ENCODE data around the gene C2orf49.

C2orf49 gene

GRCh38 chr2:105328281-105329196 lies 8.8 kb upstream of the C2orf49 start:
- Histone ChIP-seq H3K4ac (ENCODE audit: low read length) (peak overlapping the region; percentile 79), H3K4me2 (ENCODE audit: insufficient read depth, low read length, poor library complexity, severe bottlenecking) (peak overlapping the region; percentile 94), H3K4me1 (ENCODE audit: control insufficient read depth in 2 of 2, insufficient read depth in 1 of 2, low read depth in 1 of 2, low read length in 2 of 2) (peaks cover 4 to 19% of the 10 kb centered on the region in 2 donors), H4K91ac (ENCODE audit: low read depth, low read length, poor library complexity) (no peak overlapping the region), H3K4me3 (ENCODE audit: low read length in 2 of 2) (peak overlapping the region; percentile 57 to 77), H3K14ac (ENCODE audit: low read length) (no peak overlapping the region), H3K27ac (replicated peaks; ENCODE audit: low read length) (no peak overlapping the region), H2BK12ac (ENCODE audit: low read length) (peak overlapping the region; percentile 49), H2AFZ (ENCODE audit: low read length) (peak overlapping the region; percentile 70), H3K9ac (ENCODE audit: low read depth, low read length, poor library complexity) (peak overlapping the region; percentile 95), H4K8ac (ENCODE audit: low read depth, low read length) (peak overlapping the region; percentile 76), H2AK5ac (ENCODE audit: low read depth, low read length) (peak overlapping the region; percentile 56), H2BK120ac (ENCODE audit: low read depth, low read length) (peak overlapping the region; percentile 51), H3K23ac (ENCODE audit: low read depth, low read length, poor library complexity) (peak overlapping the region; percentile 75), H2BK15ac (ENCODE audit: low read length) (peak overlapping the region; percentile 47), H3K79me1 (ENCODE audit: low read depth, low read length) (peaks cover 11% of the 10 kb centered on the region), H3K27me3 (ENCODE audit: control insufficient read depth in 3 of 3, insufficient read depth in 3 of 3, low read depth in 1 of 3, low read length in 3 of 3) (no peaks in the 10 kb centered on the region), H3K18ac (ENCODE audit: low read length) (peak overlapping the region; percentile 87), H3K36me3 (replicated peaks in 1 of 2; ENCODE audit: control insufficient read depth in 2 of 2, insufficient read depth in 2 of 2, low read length in 2 of 2) (peaks cover 0 to 4% of the 10 kb centered on the region in 2 donors), H3K9me3 (replicated peaks in 1 of 2; ENCODE audit: control insufficient read depth in 2 of 2, insufficient read depth in 1 of 2, low read depth in 1 of 2, low read length in 2 of 2) (no peaks in the 10 kb centered on the region), H2BK5ac (ENCODE audit: low read length) (no peak overlapping the region)
- DNase-seq (ENCODE audit: low spot score), result no peak
- WGBS, 2 donors (ENCODE audit: extremely low coverage in 2 of 2, insufficient read length in 2 of 2, insufficient replicate concordance in 1 of 2), result no CpG with 5 or more reads among the region's 16 CpGs

- Histone ChIP-seq H2AFZ (ENCODE audit: low read length) (peak overlapping the region; percentile 70), H3K4me2 (ENCODE audit: insufficient read depth, low read length, poor library complexity, severe bottlenecking) (peak overlapping the region; percentile 94), H3K14ac (ENCODE audit: low read length) (peak overlapping the region; percentile 47), H3K36me3 (replicated peaks in 1 of 2; ENCODE audit: control insufficient read depth in 2 of 2, insufficient read depth in 2 of 2, low read length in 2 of 2) (peaks cover 0 to 8% of the 10 kb centered on the region in 2 donors), H3K4me3 (ENCODE audit: low read length in 2 of 2) (peak overlapping the region; percentile 57 to 77), H3K79me1 (ENCODE audit: low read depth, low read length) (peaks cover 11% of the 10 kb centered on the region), H3K9ac (ENCODE audit: low read depth, low read length, poor library complexity) (peak overlapping the region; percentile 95), H3K4me1 (ENCODE audit: control insufficient read depth in 2 of 2, insufficient read depth in 1 of 2, low read depth in 1 of 2, low read length in 2 of 2) (peaks cover 4 to 19% of the 10 kb centered on the region in 2 donors), H2BK15ac (ENCODE audit: low read length) (peak overlapping the region; percentile 47), H3K18ac (ENCODE audit: low read length) (peak overlapping the region; percentile 87), H2AK5ac (ENCODE audit: low read depth, low read length) (peak overlapping the region; percentile 56), H3K4ac (ENCODE audit: low read length) (peak overlapping the region; percentile 79), H3K23ac (ENCODE audit: low read depth, low read length, poor library complexity) (peak overlapping the region; percentile 75), H2BK12ac (ENCODE audit: low read length) (peak overlapping the region; percentile 49), H3K27me3 (ENCODE audit: control insufficient read depth in 3 of 3, insufficient read depth in 3 of 3, low read depth in 1 of 3, low read length in 3 of 3) (no peaks in the 10 kb centered on the region), H4K91ac (ENCODE audit: low read depth, low read length, poor library complexity) (no peak overlapping the region), H3K9me3 (replicated peaks in 1 of 2; ENCODE audit: control insufficient read depth in 2 of 2, insufficient read depth in 1 of 2, low read depth in 1 of 2, low read length in 2 of 2) (no peaks in the 10 kb centered on the region), H3K27ac (replicated peaks; ENCODE audit: low read length) (no peak overlapping the region), H2BK5ac (ENCODE audit: low read length) (no peak overlapping the region), H4K8ac (ENCODE audit: low read depth, low read length) (peak overlapping the region; percentile 76), H2BK120ac (ENCODE audit: low read depth, low read length) (peak overlapping the region; percentile 51)
- WGBS, 2 donors (ENCODE audit: extremely low coverage in 2 of 2, insufficient read length in 2 of 2, insufficient replicate concordance in 1 of 2), result no CpG with 5 or more reads among the region's 17 CpGs
- DNase-seq (ENCODE audit: low spot score), result no peak
These were observed 8.2 kb upstream of the C2orf49 start for GRCh38 chr2:105329197-105329554.

- H2BK12ac ChIP-seq (ENCODE audit: low read length), result peak within 1 kb of the TSS; percentile 49
These were observed 7.5 kb upstream of the C2orf49 start, which contains the start of gene TGFBRAP1 for GRCh38 chr2:105329561-105330495. Gene TGFBRAP1 (minus strand): TSS chr2:105329735. CDS start chr2:105308301, 21,434 bp downstream.

More at GRCh38 chr2:105329561-105330495, 7.5 kb upstream of the C2orf49 start, which contains the start of gene TGFBRAP1:
- H3K4me2 ChIP-seq (ENCODE audit: insufficient read depth, low read length, poor library complexity, severe bottlenecking), result peak within 1 kb of the TSS; percentile 94
- H3K9ac ChIP-seq (ENCODE audit: low read depth, low read length, poor library complexity), result peak within 1 kb of the TSS; percentile 95
- peaks cover 11% of the 10 kb centered on the region for H3K79me1 ChIP-seq (ENCODE audit: low read depth, low read length)
- no peaks in the 10 kb centered on the region for H3K27me3 ChIP-seq (ENCODE audit: control insufficient read depth in 3 of 3, insufficient read depth in 3 of 3, low read depth in 1 of 3, low read length in 3 of 3)
- peak within 1 kb of the TSS; percentile 49 for H3K14ac ChIP-seq (ENCODE audit: low read length)
- peak within 1 kb of the TSS; percentile 56 for H2AK5ac ChIP-seq (ENCODE audit: low read depth, low read length)
- H3K27ac ChIP-seq (replicated peaks; ENCODE audit: low read length), result no peak within 1 kb of the TSS
- H3K23ac ChIP-seq (ENCODE audit: low read depth, low read length, poor library complexity), result peak within 1 kb of the TSS; percentile 75
- peak within 1 kb of the TSS; percentile 79 for H3K4ac ChIP-seq (ENCODE audit: low read length)
- peaks cover 0 to 14% of the 10 kb centered on the region in 2 donors for H3K36me3 ChIP-seq (replicated peaks in 1 of 2; ENCODE audit: control insufficient read depth in 2 of 2, insufficient read depth in 2 of 2, low read length in 2 of 2)
- WGBS, 2 donors (ENCODE audit: extremely low coverage in 2 of 2, insufficient read length in 2 of 2, insufficient replicate concordance in 1 of 2), result no CpG with 5 or more reads among the region's 101 CpGs
- peak within 1 kb of the TSS; percentile 47 for H2BK15ac ChIP-seq (ENCODE audit: low read length)
- no peak within 1 kb of the TSS for H2BK5ac ChIP-seq (ENCODE audit: low read length)
- H2AFZ ChIP-seq (ENCODE audit: low read length), result peak within 1 kb of the TSS; percentile 92
- H4K8ac ChIP-seq (ENCODE audit: low read depth, low read length), result peak within 1 kb of the TSS; percentile 76
- DNase-seq (ENCODE audit: low spot score), result peak; percentile 41
- H3K4me1 ChIP-seq (ENCODE audit: control insufficient read depth in 2 of 2, insufficient read depth in 1 of 2, low read depth in 1 of 2, low read length in 2 of 2), result peaks cover 4 to 19% of the 10 kb centered on the region in 2 donors
- peak within 1 kb of the TSS; percentile 91 for H3K18ac ChIP-seq (ENCODE audit: low read length)
- H2BK120ac ChIP-seq (ENCODE audit: low read depth, low read length), result peak within 1 kb of the TSS; percentile 51
- H3K4me3 ChIP-seq (ENCODE audit: low read length in 2 of 2), result peak within 1 kb of the TSS; percentile 57 to 84
- peak within 1 kb of the TSS; percentile 89 for H4K91ac ChIP-seq (ENCODE audit: low read depth, low read length, poor library complexity)
- H3K9me3 ChIP-seq (replicated peaks in 1 of 2; ENCODE audit: control insufficient read depth in 2 of 2, insufficient read depth in 1 of 2, low read depth in 1 of 2, low read length in 2 of 2), result no peaks in the 10 kb centered on the region
